NB4 (cell line): Measurements from ENCODE around the gene TPO.

Experiments used
- CTCF ChIP-seq: IDR thresholded peaks from one replicate; pipeline ENCODE4 v1.5.1; 2012; ENCODE audit warnings: low read depth, low read length
- MYC ChIP-seq: IDR thresholded peaks from 2 replicates; pipeline ENCODE4 v1.6.1; 2011; ENCODE audit warnings: low read depth, low read length
- POLR2A ChIP-seq: IDR thresholded peaks from 2 replicates; pipeline ENCODE4 v1.6.1; 2011; ENCODE audit warnings: mild to moderate bottlenecking; ENCODE audit not compliant: insufficient read length; ENCODE audit errors: extremely low read depth

GRCh38 chr2:1478311-1479305 is 65.3 kb downstream of the TPO start:
- TF ChIP-seq CTCF (no peak), POLR2A (no peak), MYC (no peak)
